HL-60 (cell line): ENCODE measurements around the gene TNF.

Source experiments
- CTCF ChIP-seq: IDR thresholded peaks from one replicate; pipeline ENCODE4 v1.5.1; 2011; ENCODE audit warnings: low read length, control low read depth, inconsistent platforms; ENCODE audit not compliant: insufficient read depth
- POLR2AphosphoS5 ChIP-seq: IDR thresholded peaks from 2 replicates; pipeline ENCODE4 v1.6.1; 2012; ENCODE audit warnings: low read depth
- REST ChIP-seq: IDR thresholded peaks from 2 replicates; pipeline ENCODE4 v1.6.1; 2012; ENCODE audit warnings: low read depth; ENCODE audit not compliant: insufficient replicate concordance

GRCh38 chr6:31597006-31597405 lies 21.6 kb downstream of the TNF start:
- TF ChIP-seq REST (no peak), CTCF (peak; percentile 21), POLR2AphosphoS5 (no peak)
